Measurements from ENCODE around the gene CLDN22. TPM values are rescaled to one million over a fixed set of nuclear protein-coding genes. Genes with fewer than 3 reads are reported as not detected.

Gene CLDN22
- total RNA-seq, 1 experiment from 2014 or later: not detected

GRCh38 chr4:183304067-183304466 is 16.0 kb downstream of the CLDN22 start:
- no peaks in the 10 kb centered on the region for H4K20me1 ChIP-seq (ENCODE audit: insufficient read depth)
- H3K4me2 ChIP-seq (ENCODE audit: low read length): no peak overlapping the region
- H3K9me3 ChIP-seq (ENCODE audit: control insufficient read depth in 1 of 2, insufficient read depth in 1 of 2, low read depth in 1 of 2, low read length in 2 of 2): no peaks in the 10 kb centered on the region
- H3K9ac ChIP-seq (ENCODE audit: low read length): no peak overlapping the region
- intact Hi-C loops (cut with micrococcal nuclease): no loop called here
- TF ChIP-seq ZFX (IDR thresholded peaks at IDR 0.05): no peak
- no peak for TF ChIP-seq CEBPB (IDR thresholded peaks at IDR 0.05; ENCODE audit: low read depth)
- no peak for TF ChIP-seq ZBTB33 (IDR thresholded peaks at IDR 0.05; ENCODE audit: extremely low read depth, insufficient replicate concordance, low read length)
- no peak for TF ChIP-seq ATF3 (IDR thresholded peaks at IDR 0.05)
- no peak for TF ChIP-seq JUND (IDR thresholded peaks at IDR 0.05)
- TF ChIP-seq ELF1 (IDR thresholded peaks at IDR 0.05; ENCODE audit: borderline replicate concordance, low read depth): no peak
- TF ChIP-seq POLR2AphosphoS5 (IDR thresholded peaks at IDR 0.05; ENCODE audit: low read depth, low read length): no peak
- no peak for TF ChIP-seq SRF (IDR thresholded peaks at IDR 0.05; ENCODE audit: low read depth)
- no peak for TF ChIP-seq EGR1 (IDR thresholded peaks at IDR 0.05; ENCODE audit: low read depth)
- TF ChIP-seq CBX3 (IDR thresholded peaks at IDR 0.05; ENCODE audit: low read depth): no peak
- no peak for TF ChIP-seq TCF7L2 (IDR thresholded peaks at IDR 0.05; ENCODE audit: borderline replicate concordance, extremely low read depth, insufficient read depth, insufficient read length)
- TF ChIP-seq SIN3A (IDR thresholded peaks at IDR 0.05; ENCODE audit: low read depth): no peak
- no peak for TF ChIP-seq YY1 (IDR thresholded peaks at IDR 0.05; ENCODE audit: extremely low read depth, insufficient replicate concordance, low read depth, low read length)
- TF ChIP-seq SP1 (IDR thresholded peaks at IDR 0.05; ENCODE audit: low read depth): no peak
- TF ChIP-seq ZNF274 (IDR thresholded peaks at IDR 0.05; ENCODE audit: low read depth, low read length): no peak
- TF ChIP-seq RAD21 (IDR thresholded peaks at IDR 0.05; ENCODE audit: low read depth): no peak
- no peak for TF ChIP-seq POLR2A (IDR thresholded peaks at IDR 0.05; ENCODE audit: borderline replicate concordance, extremely low read depth, insufficient read depth, insufficient read length)
- TF ChIP-seq REST (IDR thresholded peaks at IDR 0.05; ENCODE audit: low read depth): no peak
- no peak for TF ChIP-seq EZH2phosphoT487 (IDR thresholded peaks at IDR 0.05; ENCODE audit: borderline replicate concordance)
- TF ChIP-seq CTCF (IDR thresholded peaks at IDR 0.05 in 2 of 3, conservative IDR thresholded peaks at IDR 0.05 in 1 of 3; ENCODE audit: borderline replicate concordance in 1 of 3, insufficient read depth in 1 of 3, low read depth in 2 of 3, low read length in 2 of 3): no peak
- no peaks in the 10 kb centered on the region for H3K79me2 ChIP-seq (ENCODE audit: insufficient read depth, low read length)
- H3K9me2 ChIP-seq (ENCODE audit: insufficient read depth): no peaks in the 10 kb centered on the region
- RAD21 ChIA-PET (ENCODE audit: low non-redundant PET in 1 of 2, low total read pairs in 2 of 2, uncharacterized antibody in 2 of 2, unreplicated experiment in 2 of 2): no interaction called here
- ATAC-seq (no peak), DNase-seq (ENCODE audit: low read depth, low spot score) (no peak)
- peaks cover 0 to 4% of the 10 kb centered on the region in 2 experiments; a peak in 1 of 4 replicates for H3K36me3 ChIP-seq (ENCODE audit: control insufficient read depth in 1 of 2, insufficient read depth in 2 of 2, low read length in 2 of 2)
- POLR2A ChIA-PET: no interaction called here
- no peaks in the 10 kb centered on the region for H3K27me3 ChIP-seq (ENCODE audit: insufficient read depth, low read length)
- H3K4me3 ChIP-seq (replicated peaks in 1 of 2; ENCODE audit: low read depth in 1 of 2, low read length in 2 of 2): no peak overlapping the region
- CTCF ChIA-PET: no interaction called here
- no peak overlapping the region for H2AFZ ChIP-seq (ENCODE audit: low read depth, low read length, poor library complexity, severe bottlenecking)
- no TSS peak for BruUV-seq (replicated peaks)
- no peak overlapping the region for H3K27ac ChIP-seq (ENCODE audit: low read depth, low read length)
- H3K4me1 ChIP-seq (ENCODE audit: control insufficient read depth in 1 of 2, insufficient read depth in 2 of 2, low read length in 2 of 2): no peaks in the 10 kb centered on the region
